HepG2 (cell line): ENCODE results near the gene RPS6KB2. TPM values are rescaled to one million over a fixed set of nuclear protein-coding genes. Genes with fewer than 3 reads are reported as not detected.

Experiments used
- EEA1 ChIP-seq: sonication (generic); formaldehyde crosslinking; IDR thresholded peaks from 2 replicates; pipeline ENCODE4 v1.5.1; 2020; ENCODE audit warnings: mild to moderate bottlenecking, missing genetic modification reagents, borderline replicate concordance
- HNF4G ChIP-seq, 2 experiments: sonication (generic) in 1 of 2; formaldehyde crosslinking in 1 of 2; IDR thresholded peaks; 2 replicates each; pipeline versions ENCODE4 v1.4.0 to v1.6.1; 2011 to 2020; ENCODE audit warnings: borderline replicate concordance in 2 of 2, low read depth in 2 of 2, mild to moderate bottlenecking in 2 of 2, low read length in 1 of 2, missing genetic modification reagents in 1 of 2, moderate library complexity in 1 of 2
- HOXA3 ChIP-seq: sonication (generic); formaldehyde crosslinking; IDR thresholded peaks from 2 replicates; pipeline ENCODE4 v1.5.0; 2020; ENCODE audit warnings: missing genetic modification reagents
- JDP2 ChIP-seq: sonication (generic); formaldehyde crosslinking; IDR thresholded peaks from 2 replicates; pipeline ENCODE4 v1.8.1; 2022; ENCODE audit warnings: missing genetic modification reagents, borderline replicate concordance
- JUN ChIP-seq: sonication (generic); formaldehyde crosslinking; IDR thresholded peaks from 2 replicates; pipeline ENCODE4 v1.4.0; 2020; ENCODE audit warnings: mild to moderate bottlenecking, missing genetic modification reagents
- KAT8 ChIP-seq: IDR thresholded peaks from 2 replicates; pipeline ENCODE4 v1.6.1; 2016; ENCODE audit warnings: missing genetic modification reagents, missing compliant biosample characterization
- KLF16 ChIP-seq, 2 experiments: sonication (generic) in 1 of 2; formaldehyde crosslinking in 1 of 2; IDR thresholded peaks; 2 replicates each; pipeline versions ENCODE4 v1.6.1 to v1.8.0; 2016 to 2023; ENCODE audit warnings: missing genetic modification reagents in 2 of 2, missing compliant biosample characterization in 1 of 2
- PPARG ChIP-seq: conservative IDR thresholded peaks from 2 replicates; pipeline ENCODE4 v1.6.1; 2016; ENCODE audit warnings: missing biosample characterization, missing genetic modification reagents
- RBM39 ChIP-seq: fragments of 200-400 bp; formaldehyde crosslinking; IDR thresholded peaks from one replicate; pipeline ENCODE4 v1.6.1; 2018; ENCODE audit warnings: antibody characterized with exemption, mild to moderate bottlenecking, low read depth, low read length; ENCODE audit not compliant: poor library complexity, severe bottlenecking
- SIX1 ChIP-seq: sonication (generic); formaldehyde crosslinking; IDR thresholded peaks from 2 replicates; pipeline ENCODE4 v1.4.0; 2020; ENCODE audit warnings: missing genetic modification reagents, borderline replicate concordance
- THAP11 ChIP-seq: IDR thresholded peaks from 2 replicates; pipeline ENCODE4 v1.6.1; 2016; ENCODE audit warnings: missing biosample characterization, missing genetic modification reagents
- ZNF296 ChIP-seq: sonication (generic); formaldehyde crosslinking; conservative IDR thresholded peaks from 2 replicates; pipeline ENCODE4 v1.5.0; 2020; ENCODE audit warnings: mild to moderate bottlenecking, missing genetic modification reagents
- ZNF329 ChIP-seq: sonication (generic); formaldehyde crosslinking; IDR thresholded peaks from 2 replicates; pipeline ENCODE4 v1.9.0; 2021; ENCODE audit warnings: low read depth, mild to moderate bottlenecking, missing genetic modification reagents
- ZNF331 ChIP-seq: sonication (generic); formaldehyde crosslinking; IDR thresholded peaks from 2 replicates; pipeline ENCODE4 v1.4.0; 2020; ENCODE audit warnings: missing genetic modification reagents
- ZNF367 ChIP-seq: sonication (generic); formaldehyde crosslinking; IDR thresholded peaks from 2 replicates; pipeline ENCODE4 v1.4.0; 2020; ENCODE audit warnings: missing genetic modification reagents, borderline replicate concordance
- ZNF569 ChIP-seq: sonication (generic); formaldehyde crosslinking; IDR thresholded peaks from 2 replicates; pipeline ENCODE4 v1.5.0; 2020; ENCODE audit warnings: mild to moderate bottlenecking, missing genetic modification reagents, moderate library complexity, borderline replicate concordance
- ZNF639 ChIP-seq: conservative IDR thresholded peaks from 2 replicates; pipeline ENCODE4 v1.6.1; 2018; ENCODE audit warnings: missing genetic modification reagents
- ZNF749 ChIP-seq: sonication (generic); formaldehyde crosslinking; IDR thresholded peaks from 2 replicates; pipeline ENCODE4 v1.8.0; 2022; ENCODE audit warnings: mild to moderate bottlenecking, missing genetic modification reagents, moderate library complexity, borderline replicate concordance
- ZNF776 ChIP-seq: sonication (generic); formaldehyde crosslinking; IDR thresholded peaks from 2 replicates; pipeline ENCODE4 v1.4.0; 2020; ENCODE audit warnings: mild to moderate bottlenecking, missing genetic modification reagents
- ZNF891 ChIP-seq: sonication (generic); formaldehyde crosslinking; IDR thresholded peaks from 2 replicates; pipeline ENCODE4 v1.5.0; 2020; ENCODE audit warnings: mild to moderate bottlenecking, missing genetic modification reagents
- polyA plus RNA-seq, 8 experiments: library from polyadenylated mRNA; depleted of rRNA in 3 of 8; stranded (reverse) in 7 of 8; unstranded in 1 of 8; fragments of >200 nt; fragmentation: Illumina TruSeq in 4 of 8; extraction: Trizol in 4 of 8; gene quantifications; 2 replicates each; pipeline versions ENCODE4 v1.2.1 to v1.2.3, GENCODE V29; 2011 to 2016; ENCODE audit warnings: low read depth in 4 of 8, missing spikeins in 1 of 8, mixed read lengths in 1 of 8; ENCODE audit not compliant: insufficient read depth in 1 of 8
- total RNA-seq, 5 experiments: library from RNA; depleted of rRNA; stranded (reverse); fragments of >200 nt; fragmentation: Illumina TruSeq; extraction: Trizol; gene quantifications; 2 replicates each; pipeline ENCODE4 v1.2.3, GENCODE V29; 2016; ENCODE audit warnings: low read depth in 1 of 5
- TF ChIP-seq, protein P1 (sequence below): sonication (generic); formaldehyde crosslinking; IDR thresholded peaks from 2 replicates; pipeline ENCODE4 v1.4.0; 2020; ENCODE audit warnings: mild to moderate bottlenecking, low read depth, missing genetic modification reagents

RPS6KB2 gene
- total and polyA plus RNA-seq, 2 of the 13 experiments (the other 11 are each of a cell fraction or from before 2014, with no cell fraction given) = 52.9 to 54.8 TPM

- TF ChIP-seq ZNF891 (CRISPR knock-in tag) (0 out of 2 replicates have a peak, but pooled peaks have one; percentile 27), SIX1 (no peak), ZNF329 (CRISPR knock-in tag) (peak; percentile 66; the same call in 1 of the 2 replicates), EEA1 (0 out of 2 replicates have a peak, but pooled peaks have one; percentile 27), HNF4G (IDR thresholded peaks at IDR 0.05; ENCODE audit: borderline replicate concordance, low read depth, low read length) (no peak), HNF4G (CRISPR knock-in tag; IDR thresholded peaks at IDR 0.05; ENCODE audit: borderline replicate concordance, low read depth) (peak; percentile 19; the same call in 1 of the 2 replicates), JUN (CRISPR knock-in tag) (no peak), ZNF296 (CRISPR knock-in tag) (no peak), ZNF367 (peak; percentile 19; the same call in 1 of the 2 replicates), RBM39 (no peak), ZNF331 (CRISPR knock-in tag) (no peak; the same call in 1 of the 2 replicates), KAT8 (CRISPR knock-in tag) (0 out of 2 replicates have a peak, but pooled peaks have one; percentile 17), KLF16 (CRISPR knock-in tag; IDR thresholded peaks at IDR 0.05) (peak in 1 of 2 experiments; percentile 29; a peak in 1 of 4 replicates), ZNF639 (CRISPR knock-in tag) (no peak), ZNF776 (CRISPR knock-in tag) (peak; percentile 57; the same call in 1 of the 2 replicates), ZNF749 (no peak), PPARG (CRISPR knock-in tag) (no peak), HOXA3 (CRISPR knock-in tag) (peak; percentile 66; the same call in 1 of the 2 replicates), THAP11 (CRISPR knock-in tag) (no peak), JDP2 (CRISPR knock-in tag) (no peak; the same call in 1 of the 2 replicates), ZNF569 (CRISPR knock-in tag) (no peak)
- TF ChIP-seq, protein P1, sequence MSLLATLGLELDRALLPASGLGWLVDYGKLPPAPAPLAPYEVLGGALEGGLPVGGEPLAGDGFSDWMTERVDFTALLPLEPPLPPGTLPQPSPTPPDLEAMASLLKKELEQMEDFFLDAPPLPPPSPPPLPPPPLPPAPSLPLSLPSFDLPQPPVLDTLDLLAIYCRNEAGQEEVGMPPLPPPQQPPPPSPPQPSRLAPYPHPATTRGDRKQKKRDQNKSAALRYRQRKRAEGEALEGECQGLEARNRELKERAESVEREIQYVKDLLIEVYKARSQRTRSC (CRISPR knock-in tag) = no peak
Measured at GRCh38 chr11:67420646-67421429, 7.5 kb upstream of the RPS6KB2 start (continued).
